HG02938 (cell line): ENCODE measurements around the gene NEURL3.
"Not testable (repeated sequence)": the region's sequence is repeated elsewhere in the genome, so short reads cannot be mapped to it uniquely, and the experiment has no call there.

ENCODE experiments used
- ATAC-seq: cut with Tn5 transposase; IDR thresholded peaks from one replicate; pipeline ENCODE4 v1.9.1; 2021; ENCODE audit warnings: mild to moderate bottlenecking, moderate library complexity; ENCODE audit not compliant: unreplicated experiment

NEURL3 gene

DNA sequence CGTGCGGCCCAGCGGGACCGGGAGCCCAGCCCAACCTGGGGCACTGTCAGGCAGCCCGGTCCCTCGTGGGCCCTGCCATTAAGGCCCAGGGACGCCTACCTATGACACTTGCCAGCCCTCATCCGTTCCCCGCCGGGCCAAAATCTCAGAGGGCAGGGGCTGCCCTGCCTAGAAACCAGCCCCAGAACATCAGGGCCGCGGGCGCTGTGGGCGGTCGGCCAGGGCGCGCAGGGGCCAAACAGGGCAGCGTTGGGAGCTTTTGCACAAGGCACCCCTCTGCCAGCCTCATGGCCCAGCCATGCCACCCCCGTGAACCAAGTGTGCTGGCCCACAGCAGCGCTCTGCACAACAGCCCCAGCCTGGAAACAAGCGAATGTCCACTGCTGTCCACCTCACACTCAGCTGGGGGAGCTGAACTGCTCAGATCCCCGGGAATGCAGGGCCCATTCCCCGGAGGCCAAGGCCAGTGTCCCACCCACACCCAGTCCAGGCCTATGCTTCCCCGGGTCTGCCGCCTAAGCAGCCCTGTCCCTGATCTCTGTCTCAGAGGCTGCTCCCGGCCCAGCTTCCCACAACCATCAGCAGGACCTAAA is 3.5 kb upstream of the NEURL3 start:
- ATAC-seq = no peak

DNA sequence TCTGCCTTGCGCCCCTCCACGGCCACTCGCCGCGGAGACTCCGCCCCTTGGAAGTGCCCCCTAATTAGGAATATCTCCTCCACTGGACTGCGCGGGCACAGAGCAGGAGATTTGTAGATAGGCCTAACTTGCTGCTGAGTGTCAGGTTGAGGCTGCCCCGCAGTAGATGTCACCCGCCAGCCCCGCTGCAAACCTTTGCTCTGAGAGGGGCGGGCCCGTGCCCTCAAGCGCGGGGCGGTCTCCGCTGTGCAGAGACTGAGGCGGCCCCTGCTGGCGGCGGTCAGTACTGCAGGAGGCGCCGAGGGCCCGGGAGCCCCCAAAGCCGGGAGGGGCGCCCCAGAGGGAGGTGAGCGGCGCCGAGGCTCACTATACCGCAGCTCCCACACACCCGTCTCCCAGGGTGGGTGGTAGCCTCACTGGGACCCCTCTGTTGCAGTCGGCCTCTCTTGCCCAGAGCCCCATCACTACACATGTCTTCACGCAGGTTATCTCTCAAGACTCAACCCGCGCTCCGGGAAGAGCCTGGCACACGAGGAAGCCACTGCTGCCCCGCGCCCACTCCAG is 2.9 kb upstream of the NEURL3 start:
- ATAC-seq = no peak

DNA sequence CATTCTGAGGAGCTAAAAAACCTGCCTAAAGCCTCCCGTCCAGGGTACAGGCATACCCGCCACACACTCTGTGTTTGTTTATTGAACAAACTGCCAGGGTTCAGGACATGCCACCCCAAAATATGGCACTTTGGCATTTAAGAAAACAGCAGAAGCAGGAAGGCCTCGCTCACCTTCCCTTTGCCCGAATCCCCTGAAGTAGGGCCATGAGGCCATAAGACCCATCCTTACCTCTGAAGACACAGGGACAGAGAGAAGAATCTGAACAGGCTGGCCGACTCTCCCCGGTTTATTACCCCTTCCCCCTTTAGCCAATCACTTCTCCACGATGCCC is 1.7 kb upstream of the NEURL3 start:
- no peak for ATAC-seq

DNA sequence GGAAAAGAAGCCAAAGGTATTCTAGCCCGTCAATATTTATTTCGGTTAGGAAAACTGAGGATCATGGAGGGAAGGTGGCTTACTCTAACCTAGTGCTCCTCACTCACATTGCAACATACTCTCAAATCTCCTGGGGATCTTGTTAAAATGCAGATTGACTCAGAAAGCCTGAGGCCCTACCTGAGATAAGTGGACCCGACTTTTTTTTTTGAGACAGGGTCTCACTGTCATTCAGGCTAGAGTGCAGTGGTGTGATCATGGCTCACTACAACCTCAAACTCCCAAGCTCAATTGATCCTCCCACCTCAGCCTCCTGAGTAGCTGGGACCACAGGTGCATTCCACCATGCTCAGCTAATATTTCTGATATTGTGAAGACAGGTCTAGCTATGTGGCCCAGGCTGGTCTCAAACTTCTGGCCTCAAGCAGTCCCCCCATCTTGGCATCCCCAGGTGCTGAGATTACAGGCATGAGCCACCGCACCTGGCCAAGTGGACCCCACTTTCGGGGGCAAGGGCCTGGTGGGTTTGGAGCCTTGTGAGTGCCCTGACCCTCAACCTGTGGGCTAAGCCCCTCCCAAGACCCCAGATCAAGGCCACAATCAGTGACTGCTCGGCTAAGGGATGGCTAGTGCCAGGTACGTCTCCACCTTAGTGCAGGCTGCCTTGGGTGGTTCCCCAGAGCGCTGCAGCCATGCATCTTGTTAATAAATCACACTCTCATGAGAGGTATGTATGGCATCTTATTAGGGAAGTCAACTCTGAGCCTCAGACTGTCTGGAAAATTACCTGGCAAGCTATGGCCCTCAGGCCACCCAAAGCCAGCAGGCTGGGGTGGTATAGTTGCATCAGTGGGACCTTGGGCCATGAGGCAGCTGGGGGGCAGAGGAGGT is 1.1 kb upstream of the NEURL3 start:
- no peak for ATAC-seq

DNA sequence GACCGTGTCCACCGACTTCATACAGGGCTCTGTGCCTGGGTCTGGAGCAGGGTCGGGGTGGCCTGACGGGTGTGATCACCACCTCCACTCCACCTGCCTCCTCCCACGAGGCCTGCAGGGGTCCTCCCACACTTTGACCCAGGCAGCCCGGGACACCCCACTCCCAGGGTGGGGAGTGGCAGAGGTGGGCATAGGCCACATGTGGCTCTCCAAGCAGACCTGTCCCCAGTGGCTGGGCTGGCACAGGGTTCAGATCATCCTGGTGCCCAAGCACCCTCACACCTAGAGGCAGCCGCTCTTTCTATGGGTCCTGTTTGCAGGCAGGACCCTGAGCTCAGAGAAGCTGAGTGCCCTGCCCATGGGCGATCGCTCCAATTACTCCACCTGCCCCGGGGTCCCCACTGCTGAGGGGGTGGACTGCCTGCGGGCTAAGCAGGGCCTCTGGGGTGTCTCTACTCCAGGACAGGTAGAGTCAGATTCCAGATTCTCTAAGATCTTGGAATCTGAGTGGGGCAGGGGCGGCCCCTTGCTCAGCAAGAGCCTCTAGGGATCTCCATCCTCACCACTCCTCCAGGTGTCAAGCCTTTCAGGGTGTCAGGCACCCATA is 1.4 kb downstream of the NEURL3 start:
- ATAC-seq = no peak

DNA sequence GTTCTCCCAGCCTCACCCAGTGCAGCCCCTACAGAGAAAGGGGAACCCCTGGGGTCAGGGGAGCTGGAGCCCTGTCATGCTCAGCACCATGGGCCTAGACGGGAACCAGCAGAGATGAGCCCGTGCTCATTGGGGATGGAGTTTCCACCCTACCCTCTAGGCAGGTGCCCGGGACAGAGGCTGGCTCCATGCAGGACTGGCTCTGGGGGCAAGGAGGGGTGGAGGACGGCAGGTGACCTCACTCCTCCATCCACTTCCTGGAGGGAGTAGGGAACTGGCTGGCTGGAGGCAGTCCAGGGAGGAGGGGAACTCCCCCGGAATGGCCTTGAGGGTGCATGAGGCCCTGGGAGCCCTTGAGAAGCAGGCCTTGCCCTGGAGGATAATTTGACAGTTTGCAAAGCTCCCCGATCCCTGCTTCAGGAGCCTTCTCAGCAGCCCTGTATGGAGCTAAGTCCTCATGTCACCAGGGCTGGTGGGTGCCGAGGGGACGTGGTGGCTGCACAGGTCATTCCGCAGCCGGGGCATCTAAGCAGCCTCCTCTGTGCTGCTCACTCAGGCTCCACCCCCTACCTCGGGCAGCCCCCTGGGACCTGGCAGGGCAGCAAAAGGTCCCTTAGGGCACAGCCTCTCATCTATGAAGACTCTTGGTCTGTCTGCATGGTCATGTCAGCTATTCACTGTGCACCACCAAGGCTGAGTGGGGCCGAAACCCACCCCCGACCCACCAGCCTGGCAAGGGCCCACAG is 2.1 kb downstream of the NEURL3 start:
- ATAC-seq = no peak

DNA sequence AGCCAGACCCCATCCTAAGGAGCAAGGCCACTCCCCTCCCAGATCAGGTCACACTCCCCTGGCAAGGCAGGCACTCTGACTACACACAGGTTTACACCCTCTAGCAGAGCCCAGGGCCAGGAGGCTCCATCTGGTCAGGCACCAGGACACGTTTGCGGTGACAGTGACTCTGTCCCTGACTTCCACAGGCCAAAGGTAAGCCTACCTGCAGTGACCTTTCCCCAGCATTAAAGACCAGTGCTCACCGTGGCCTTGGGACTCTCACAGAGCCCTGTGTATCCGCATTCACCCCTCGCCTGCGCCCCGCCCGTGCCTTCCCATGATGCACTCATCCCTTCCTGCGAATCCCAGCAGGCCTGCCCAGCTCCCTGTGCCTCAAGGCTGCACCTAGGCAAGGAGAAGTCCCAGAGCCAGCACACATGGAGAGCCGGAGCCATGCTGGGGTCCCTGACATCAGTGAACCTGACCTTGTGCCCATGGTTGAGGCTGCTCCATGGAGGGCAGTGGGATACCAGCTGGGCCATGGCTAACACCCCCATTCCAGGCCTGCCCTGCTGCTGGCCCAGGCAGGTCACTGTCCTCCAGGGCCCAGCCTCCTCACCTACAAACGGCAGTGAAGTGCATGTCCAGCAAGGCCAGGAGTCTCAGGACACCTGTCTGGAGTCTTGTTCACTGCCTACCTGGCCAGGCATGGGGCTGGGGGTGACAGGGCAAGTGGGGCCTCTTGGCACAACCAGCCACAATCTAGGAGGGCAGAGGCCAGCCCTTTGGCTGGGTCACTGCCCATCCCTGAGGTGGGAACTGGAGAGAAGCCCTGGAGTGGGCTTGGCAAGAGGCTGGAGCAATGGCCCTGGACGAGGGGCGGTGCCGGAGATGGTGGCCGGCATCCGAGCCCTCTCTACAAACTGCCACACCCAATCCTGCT is 3.0 kb downstream of the NEURL3 start:
- no peak for ATAC-seq

DNA sequence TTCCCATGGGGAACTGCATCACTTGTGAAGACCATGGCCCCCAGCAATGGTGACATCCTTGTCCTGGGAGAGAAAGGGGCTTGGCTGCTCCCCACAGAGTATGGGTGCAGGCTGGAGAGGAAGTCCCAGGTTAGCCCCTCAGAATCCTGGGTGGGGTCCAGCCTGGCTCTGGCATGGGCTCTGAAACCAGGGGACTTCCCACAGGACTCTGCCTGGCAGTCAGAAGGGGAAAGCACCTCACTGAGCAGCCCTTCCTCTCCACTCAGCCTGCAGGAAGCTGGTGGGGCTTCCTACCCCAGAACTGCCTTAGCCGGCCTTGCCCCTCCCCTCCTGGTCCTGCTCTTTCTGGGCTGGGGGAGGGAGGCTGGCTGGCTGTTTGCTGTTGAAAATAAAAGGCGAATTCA is 3.7 kb downstream of the NEURL3 start:
- no peak for ATAC-seq

DNA sequence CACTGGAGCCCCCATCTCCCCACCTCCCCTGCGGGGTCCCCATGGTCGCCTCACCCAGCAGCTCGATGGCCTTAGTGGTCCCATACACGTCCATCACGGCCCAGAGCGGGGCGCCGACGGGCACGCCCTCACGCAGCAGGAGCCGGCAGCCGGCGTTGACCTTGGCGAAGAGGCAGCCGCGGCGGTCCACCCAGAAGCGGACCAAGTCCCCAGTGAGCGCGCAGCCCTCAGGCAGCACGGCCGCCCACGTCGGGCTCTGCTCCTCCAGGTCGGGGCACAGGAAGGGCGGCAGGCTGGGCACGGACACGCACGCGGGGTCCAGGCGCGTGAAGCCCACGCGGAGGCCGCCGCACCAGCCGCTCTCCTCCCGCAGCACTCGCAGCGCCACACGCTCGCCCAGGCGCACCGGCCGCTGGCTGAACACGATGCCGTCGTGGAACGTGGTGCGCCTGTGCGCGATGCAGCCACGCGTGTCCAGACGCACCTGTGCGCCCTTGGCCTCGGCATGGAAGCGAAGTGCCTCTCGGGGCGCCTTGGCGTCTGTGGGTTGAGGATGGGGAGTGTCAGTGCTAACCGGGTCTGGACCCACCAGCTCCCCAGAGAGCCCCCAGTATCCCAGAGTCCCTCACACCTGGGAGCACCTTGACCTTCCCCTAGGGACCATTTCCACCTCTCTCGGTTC is 4.6 kb downstream of the NEURL3 start:
- no peak for ATAC-seq

DNA sequence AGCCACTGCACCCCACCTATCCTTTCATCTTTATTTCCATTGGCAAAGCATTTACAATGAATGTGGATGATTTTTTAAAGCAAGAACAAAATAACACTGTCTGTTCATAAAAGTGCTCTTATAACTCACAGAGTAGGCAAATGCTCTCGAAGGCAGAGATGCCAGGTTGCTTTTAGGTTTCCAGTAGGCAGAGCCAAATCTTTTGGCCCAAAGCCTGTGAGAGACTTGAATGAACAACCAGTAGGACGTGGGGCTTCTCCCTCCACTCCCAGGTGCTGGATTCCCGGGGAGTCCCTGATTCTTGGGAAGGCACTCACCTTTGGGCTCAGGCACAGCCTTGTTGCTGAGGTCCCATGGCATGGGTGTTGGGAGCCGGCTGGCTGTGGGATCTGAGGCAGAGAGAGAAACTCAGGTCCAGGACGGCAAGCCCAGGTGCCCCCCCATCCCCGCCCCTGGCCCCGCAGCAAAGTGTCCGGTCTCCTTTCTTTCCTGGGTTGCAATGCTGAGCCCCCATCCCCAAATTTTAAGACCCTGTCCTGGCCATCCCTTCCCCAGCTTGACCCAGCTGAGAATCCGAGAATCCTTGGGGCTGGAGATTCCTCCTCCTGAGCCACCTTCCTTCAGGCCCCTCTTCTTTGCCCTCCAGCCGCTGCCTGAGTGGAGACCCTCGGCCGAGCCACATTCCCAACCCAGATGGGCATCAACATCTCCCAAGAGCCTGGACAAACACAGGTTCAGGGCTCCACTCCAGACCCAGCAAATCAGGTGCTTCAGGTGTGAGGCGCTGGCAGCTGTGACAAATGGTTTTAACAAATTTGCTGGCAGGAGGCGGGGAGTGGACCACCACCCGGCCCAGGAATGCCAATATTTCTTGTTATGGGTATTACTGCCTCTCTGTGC is 5.8 kb downstream of the NEURL3 start:
- ATAC-seq = no peak

DNA sequence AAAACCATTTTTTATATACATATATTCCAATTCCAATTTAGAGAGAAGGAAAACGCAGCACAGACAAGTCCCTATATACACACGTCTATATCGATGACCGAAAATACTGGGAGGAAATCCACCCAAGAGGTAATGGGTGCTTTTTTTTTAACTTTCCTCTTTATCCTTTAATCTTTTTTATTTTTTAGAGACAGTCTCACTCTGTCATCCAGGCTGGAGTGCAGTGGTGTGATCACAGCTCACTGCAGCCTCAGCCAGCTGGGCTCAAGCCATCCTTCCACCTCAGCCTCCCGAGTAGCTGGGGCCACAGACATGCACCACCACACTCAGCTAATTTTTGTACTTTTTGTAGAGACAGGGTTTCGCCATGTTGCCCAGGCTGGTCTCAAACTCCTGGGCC is 6.5 kb downstream of the NEURL3 start:
- not testable (repeated sequence) for ATAC-seq

DNA sequence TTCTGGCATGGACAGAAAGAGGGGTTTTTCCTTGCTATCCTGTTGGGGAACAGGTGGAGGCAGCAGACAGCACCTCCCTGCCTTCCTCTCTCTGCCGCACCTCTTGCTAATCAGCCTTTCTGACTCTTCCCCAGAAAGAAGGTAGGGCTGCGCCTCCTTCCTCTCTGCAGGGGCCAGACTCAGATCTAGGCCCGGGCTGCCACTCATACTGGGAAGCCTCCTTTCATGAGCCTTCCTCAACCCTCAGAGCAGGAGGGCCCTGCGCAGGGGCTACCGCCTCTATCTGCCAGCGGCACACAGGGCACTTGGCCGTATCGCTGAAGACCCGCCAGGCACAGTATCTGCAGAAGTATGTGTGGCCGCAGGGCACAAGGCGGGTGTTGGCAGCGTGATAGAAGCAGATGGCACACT is 7.1 kb downstream of the NEURL3 start:
- no peak for ATAC-seq

DNA sequence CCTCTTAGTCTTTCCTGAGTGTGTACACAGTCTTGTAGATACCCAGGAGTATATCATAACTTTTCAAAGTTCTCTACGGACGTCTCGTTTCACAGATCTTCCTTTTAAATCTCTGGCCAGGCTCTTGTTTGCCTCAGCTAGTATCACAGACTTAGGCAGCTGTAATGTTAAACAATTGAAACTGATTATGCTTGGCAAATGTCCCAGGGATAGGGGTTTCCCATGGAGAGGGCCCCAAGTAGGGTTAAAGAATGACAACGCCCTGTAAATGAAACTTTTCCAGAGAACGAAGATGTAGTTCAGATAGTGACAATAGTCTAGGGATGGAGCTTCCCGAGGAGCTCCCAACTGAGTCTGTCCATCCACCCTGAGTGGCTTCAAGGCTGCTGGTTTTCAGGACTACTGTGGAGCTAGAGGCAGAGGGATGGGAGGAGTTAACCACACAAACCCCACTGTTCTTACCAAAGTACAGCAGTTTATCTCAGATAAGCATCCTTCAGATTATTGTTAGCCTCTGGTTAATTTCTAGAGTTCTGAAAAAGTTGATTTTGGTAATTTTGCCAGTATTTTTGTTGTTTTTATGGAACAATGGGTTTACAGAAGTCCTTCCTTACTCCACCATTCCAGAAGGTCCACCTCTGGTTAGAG is 9.1 kb downstream of the NEURL3 start:
- no peak for ATAC-seq

DNA sequence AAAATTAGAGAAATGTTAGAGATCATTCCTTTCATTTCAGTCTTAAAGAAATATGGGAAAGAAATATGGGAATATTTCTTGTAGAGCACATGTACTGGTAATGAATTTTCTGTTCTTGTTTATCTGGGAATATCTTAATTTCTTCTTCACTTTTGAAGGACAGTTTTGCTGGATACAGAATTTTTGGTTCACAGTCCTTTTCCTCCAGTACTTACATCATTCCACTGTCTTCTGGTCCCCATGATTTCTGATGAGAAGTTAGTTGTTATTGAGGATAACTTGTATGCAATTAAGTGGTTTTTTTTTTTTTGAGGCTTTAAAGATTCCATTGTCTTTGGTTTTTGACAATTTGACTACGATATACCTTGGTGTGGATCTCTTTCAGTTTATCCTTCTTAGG is 11.0 kb downstream of the NEURL3 start:
- ATAC-seq = no peak

DNA sequence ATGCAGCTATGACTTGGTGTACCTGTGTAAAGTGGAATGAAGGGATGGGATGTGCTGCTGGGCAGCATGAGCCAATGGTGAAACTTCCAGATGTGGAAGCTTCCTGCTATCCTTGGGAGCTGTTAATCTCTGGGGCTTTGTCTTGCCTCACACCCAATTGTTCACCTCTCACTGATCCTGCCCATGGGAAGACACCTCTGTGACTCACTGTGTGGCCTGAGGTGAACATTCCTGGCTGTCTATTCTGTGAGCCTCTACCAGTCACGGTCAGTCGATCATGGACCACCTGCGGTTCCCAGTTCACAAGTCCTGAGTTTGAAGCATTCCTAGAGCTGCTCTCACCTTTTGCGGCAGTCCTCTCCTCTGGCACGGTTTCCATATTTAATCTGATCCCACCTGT is 12.1 kb downstream of the NEURL3 start:
- ATAC-seq = no peak

DNA sequence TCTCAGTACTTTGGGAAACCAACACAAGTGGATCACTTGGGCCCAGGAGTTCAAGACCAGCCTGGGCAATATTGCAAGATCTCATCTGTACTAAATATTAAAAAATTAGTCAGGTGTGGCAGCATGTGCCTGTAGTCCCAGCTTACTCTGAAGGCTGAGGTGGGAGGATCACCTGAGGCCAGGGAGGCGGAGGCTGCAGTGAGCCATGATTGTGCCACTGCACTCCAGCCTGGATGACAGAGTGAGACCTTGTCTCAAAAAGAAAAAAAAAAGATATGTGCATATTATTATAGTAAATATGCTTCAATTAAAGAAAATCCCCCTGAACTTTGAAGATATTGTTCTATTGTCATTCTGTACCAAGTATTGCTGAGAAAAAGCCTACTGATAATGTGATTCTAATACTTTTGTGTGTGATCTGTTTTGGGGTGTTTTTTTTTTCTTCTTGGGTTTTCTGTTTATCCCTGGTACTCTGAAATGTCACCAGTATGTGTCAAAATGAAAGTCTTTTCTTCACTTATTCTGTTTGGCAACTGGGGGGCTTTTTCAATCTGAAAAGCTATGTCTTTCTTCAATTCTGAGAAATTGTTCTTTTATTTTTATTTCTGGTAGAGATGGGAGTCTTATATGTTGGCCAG is 13.2 kb downstream of the NEURL3 start:
- ATAC-seq = no peak

DNA sequence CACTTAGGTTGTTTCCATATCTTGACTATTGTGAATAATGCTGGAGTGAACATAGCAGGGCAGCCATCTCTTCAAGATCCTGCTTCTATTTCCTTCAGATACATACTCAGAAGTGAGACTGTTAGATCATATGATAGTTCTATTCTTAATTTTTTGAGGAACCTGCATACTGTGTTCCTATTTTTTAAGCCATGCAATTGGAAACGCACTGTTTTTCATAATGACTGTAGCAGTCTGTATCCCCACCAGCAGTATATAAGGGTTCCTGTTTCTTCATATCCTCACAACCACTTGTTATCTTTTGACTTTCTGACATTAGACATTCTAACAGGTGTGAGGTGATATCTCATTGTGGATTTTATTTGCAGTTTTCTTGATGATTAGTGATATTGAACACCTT is 15.5 kb downstream of the NEURL3 start:
- ATAC-seq = no peak

DNA sequence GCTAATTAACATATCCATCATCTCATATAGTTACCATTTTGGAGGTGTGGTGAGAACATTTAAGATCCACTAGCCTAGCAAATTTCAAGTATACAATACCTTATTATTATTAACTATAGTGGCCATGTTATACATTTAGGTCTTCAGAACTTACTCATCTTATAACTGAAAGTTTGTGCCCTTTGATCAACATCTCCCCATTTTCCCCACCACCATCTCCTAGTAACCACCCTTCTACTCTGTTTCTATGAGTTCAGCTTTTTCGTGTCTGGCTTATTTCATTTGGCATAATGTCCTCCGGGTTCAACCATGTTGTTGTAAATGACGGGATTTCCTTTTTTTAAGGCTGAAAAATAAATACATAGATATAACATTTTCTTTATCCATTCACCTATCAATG is 15.9 kb downstream of the NEURL3 start:
- no peak for ATAC-seq
